ENCODE results near the gene GALNT14.

The GALNT14 gene

DNA sequence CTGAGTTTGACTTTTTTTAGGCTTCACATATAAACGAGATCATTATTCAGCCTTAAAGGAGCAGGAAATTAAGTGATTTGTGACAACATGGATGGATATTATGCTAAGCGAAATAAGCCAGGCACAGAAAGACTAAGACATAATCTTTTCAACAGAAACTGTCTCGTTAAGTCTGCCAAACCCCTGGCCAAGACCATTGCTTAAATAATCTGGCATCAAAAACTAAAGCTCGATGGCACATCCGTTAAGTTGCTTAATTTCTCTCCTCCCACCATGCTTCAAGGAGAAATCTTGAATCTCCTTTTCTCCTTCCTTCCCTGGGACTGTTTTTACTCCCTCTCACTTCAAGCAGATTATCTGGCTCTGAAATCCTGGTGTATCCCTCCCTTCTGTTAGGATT is 140.3 kb downstream of the GALNT14 start:
- ATAC-seq (replicated peaks), result no peak
- Mint-ChIP-seq H3K27me3 (peaks cover 16 to 43% of the 10 kb centered on the region in 2 donors), H3K4me1 (ENCODE audit: low read depth in 2 of 2) (no peaks in the 10 kb centered on the region), H3K27ac (no peak overlapping the region), H3K4me3 (no peak overlapping the region), H3K36me3 (ENCODE audit: insufficient read depth) (no peaks in the 10 kb centered on the region), H3K9me3 (no peaks in the 10 kb centered on the region)
- no peak for DNase-seq

DNA sequence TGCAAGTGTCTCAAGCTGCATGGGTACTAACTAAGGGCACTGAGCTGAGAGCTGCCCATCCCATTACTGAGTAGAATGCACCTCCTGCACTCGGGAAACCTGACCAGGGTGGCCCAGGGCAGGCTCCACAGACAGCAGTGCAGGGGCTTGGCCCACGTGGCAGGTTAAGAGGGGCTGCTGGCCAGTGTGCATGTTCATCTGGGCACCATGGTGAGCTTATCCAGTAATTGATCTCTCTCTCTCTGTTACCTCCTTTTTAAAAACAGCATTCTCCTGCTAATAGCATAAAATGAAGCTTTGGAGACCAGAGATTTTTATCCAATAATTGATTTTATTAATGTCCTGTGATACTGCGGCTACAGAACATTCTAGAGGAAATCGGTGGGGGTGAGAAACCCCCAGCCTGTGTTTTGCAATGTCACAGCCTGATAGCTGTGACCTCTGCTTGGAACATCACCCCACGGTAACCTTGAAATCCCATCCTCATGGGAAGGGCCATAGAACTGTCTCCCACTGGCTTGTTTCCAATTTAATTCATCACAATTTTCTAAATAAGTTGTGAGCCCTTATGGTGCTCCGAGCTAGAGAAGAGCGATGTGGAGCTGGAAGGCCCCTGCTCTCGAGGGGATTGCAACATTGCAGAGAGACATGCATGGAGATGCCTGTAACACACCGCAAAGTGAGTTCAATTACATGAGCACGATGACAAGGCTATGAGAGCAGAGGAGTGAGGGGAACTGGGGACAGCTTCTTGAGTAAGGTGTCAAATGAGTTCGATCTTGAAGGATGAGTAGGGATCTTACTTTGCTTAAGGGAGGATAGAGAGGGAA is 143.8 kb downstream of the GALNT14 start:
- Mint-ChIP-seq H3K4me3 (no peak overlapping the region), H3K36me3 (ENCODE audit: insufficient read depth) (no peaks in the 10 kb centered on the region), H3K27ac (no peak overlapping the region), H3K9me3 (no peaks in the 10 kb centered on the region), H3K27me3 (peaks cover 5 to 20% of the 10 kb centered on the region in 2 donors), H3K4me1 (ENCODE audit: low read depth in 2 of 2) (no peaks in the 10 kb centered on the region)
- ATAC-seq (replicated peaks) (no peak), DNase-seq (no peak)

DNA sequence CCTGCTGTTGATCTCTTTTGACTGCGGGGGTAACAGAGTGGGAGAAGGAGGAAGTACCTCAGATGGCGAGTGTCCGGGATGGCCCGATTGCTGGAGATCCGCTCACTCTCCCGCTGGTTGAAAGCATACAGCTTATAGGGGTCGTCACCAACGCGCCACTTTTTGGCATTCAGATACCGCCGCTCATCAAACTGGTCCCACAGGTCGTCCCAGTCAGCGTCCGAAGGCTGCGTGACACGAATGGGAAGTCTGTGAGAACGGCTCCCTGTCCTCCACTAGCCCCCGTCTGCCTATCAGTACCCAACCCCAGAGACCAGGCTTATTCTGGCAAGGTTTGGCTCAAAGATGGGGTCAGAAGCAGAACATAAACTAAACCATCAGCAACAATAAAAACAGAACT is 145.5 kb downstream of the GALNT14 start:
- ATAC-seq (replicated peaks) (no peak), DNase-seq (no peak)
- Mint-ChIP-seq H3K27me3 (peaks cover 9 to 19% of the 10 kb centered on the region in 2 donors), H3K27ac (no peak overlapping the region), H3K4me3 (no peak overlapping the region), H3K4me1 (ENCODE audit: low read depth in 2 of 2) (no peaks in the 10 kb centered on the region), H3K36me3 (ENCODE audit: insufficient read depth) (no peaks in the 10 kb centered on the region), H3K9me3 (no peaks in the 10 kb centered on the region)

DNA sequence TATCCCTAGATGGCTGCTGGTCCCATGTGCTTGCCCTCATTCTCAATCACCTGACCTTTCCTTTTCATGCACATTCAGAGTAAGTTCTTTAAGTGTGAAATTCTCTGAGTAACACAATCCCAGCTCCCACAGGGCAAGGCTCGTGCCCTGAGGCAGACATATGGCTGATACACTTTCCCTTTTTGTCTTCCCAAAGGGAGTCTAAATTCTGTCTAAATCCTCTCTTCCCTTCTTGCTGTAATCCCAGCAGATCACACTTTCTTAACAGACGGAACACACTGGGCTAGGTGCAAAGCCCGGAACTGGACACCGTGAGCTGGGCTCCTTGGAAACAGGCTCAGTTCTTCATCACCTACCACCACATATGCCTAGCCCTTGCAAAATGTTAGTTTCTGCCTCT is 147.6 kb downstream of the GALNT14 start:
- Mint-ChIP-seq H3K4me3 (no peak overlapping the region), H3K27ac (no peak overlapping the region), H3K27me3 (peaks cover 13% of the 10 kb centered on the region in 2 donors), H3K9me3 (no peaks in the 10 kb centered on the region), H3K4me1 (ENCODE audit: low read depth in 2 of 2) (no peaks in the 10 kb centered on the region), H3K36me3 (ENCODE audit: insufficient read depth) (no peaks in the 10 kb centered on the region)
- DNase-seq (no peak), ATAC-seq (replicated peaks) (no peak)

DNA sequence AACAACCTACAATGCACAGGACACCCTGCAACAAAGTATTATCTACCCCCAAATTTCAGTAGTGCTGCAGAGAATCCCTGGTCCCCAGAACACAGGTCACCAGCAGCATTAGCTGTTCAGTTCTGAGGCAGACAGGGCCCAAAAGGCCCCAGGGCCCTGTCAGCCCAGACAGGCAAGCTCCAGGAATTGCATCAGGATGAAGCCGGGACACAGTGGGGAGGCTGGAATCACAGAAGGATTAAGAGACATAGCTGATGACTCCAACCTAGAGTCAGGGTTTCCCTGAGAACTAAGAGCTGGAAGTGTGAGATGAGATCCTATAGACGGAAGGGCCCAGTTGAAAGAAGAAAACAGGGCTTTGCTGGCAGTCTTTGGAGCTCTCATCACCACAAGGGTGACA is 148.1 kb downstream of the GALNT14 start:
- no peaks in the 10 kb centered on the region for H3K36me3 Mint-ChIP-seq (ENCODE audit: insufficient read depth)

DNA sequence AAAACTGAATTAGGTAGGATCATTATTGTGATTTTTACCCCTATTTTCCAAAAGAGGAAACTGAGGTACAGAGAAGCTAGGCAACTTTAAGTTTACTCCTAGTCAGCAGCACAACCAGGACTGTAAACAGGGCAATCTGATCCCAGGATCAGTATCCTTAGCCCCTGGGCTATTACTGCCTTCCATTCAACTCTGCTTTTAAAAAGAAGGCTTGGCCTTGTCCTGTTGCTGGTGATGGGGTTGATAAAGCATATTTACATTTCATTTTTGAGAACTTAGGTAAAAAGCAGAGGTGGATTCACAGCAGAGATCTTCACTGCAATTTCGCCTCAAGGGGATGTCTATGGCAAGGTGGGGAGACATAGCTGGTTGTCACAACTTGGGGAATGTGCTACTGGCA is 148.5 kb downstream of the GALNT14 start:
- Mint-ChIP-seq H3K36me3 (ENCODE audit: insufficient read depth) (no peaks in the 10 kb centered on the region), H3K27ac (no peak overlapping the region), H3K9me3 (no peaks in the 10 kb centered on the region), H3K4me1 (ENCODE audit: low read depth in 2 of 2) (no peaks in the 10 kb centered on the region), H3K27me3 (peaks cover 21% of the 10 kb centered on the region in 2 donors), H3K4me3 (no peak overlapping the region)
- no peak for ATAC-seq (replicated peaks)
- DNase-seq, result no peak

More for the DNA sequence above, 148.1 kb downstream of the GALNT14 start:
- Mint-ChIP-seq H3K4me1 (ENCODE audit: low read depth in 2 of 2) (no peaks in the 10 kb centered on the region), H3K4me3 (no peak overlapping the region), H3K9me3 (no peaks in the 10 kb centered on the region), H3K27me3 (peaks cover 16 to 18% of the 10 kb centered on the region in 2 donors), H3K27ac (no peak overlapping the region)
- no peak for DNase-seq
- no peak for ATAC-seq (replicated peaks)

DNA sequence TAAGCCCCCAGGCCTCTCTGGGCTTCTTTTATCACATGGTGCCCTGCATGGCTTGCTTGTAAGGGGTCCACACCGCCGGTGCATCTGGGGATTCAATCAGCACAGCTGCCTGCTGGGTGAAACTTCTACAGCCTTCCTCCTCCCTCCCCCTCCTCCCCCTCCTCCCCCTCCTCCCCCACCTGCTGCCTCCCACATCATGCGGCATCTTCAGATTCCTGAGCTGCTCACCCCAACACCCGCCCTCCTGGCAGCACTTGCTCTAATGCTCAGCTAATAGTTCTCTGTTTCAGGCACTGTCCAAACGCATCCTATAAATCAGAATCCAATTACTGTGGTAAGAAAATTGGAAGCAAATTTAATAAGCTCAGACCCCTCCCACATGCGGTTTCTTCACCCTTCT is 150.7 kb downstream of the GALNT14 start:
- Mint-ChIP-seq H3K9me3 (no peaks in the 10 kb centered on the region), H3K4me1 (ENCODE audit: low read depth in 2 of 2) (no peaks in the 10 kb centered on the region), H3K4me3 (no peak overlapping the region), H3K27ac (no peak overlapping the region), H3K27me3 (peaks cover 22 to 37% of the 10 kb centered on the region in 2 donors), H3K36me3 (ENCODE audit: insufficient read depth) (no peaks in the 10 kb centered on the region)
- DNase-seq (no peak), ATAC-seq (replicated peaks) (no peak)

DNA sequence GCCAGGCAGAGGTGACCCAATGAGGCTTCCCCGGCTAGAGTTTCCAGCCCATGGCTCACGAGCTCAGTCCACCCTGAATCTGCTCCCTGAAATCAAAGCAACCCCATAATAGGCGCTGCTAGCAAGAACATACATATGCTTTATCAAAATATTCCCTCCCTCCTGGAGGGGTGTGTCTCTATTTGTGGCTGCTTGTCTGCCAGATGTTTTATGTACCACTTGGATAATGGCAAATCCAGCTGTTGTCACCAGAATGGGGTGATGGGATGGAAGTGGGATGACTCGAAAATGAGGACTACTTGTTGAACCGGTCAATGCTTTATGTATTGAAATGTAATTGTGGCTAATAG is 152.0 kb downstream of the GALNT14 start:
- Mint-ChIP-seq H3K4me3 (no peak overlapping the region), H3K4me1 (ENCODE audit: low read depth in 2 of 2) (no peaks in the 10 kb centered on the region), H3K27me3 (peaks cover 22 to 45% of the 10 kb centered on the region in 2 donors), H3K27ac (no peak overlapping the region), H3K36me3 (ENCODE audit: insufficient read depth) (no peaks in the 10 kb centered on the region), H3K9me3 (no peaks in the 10 kb centered on the region)
- DNase-seq (no peak), ATAC-seq (replicated peaks) (no peak)

DNA sequence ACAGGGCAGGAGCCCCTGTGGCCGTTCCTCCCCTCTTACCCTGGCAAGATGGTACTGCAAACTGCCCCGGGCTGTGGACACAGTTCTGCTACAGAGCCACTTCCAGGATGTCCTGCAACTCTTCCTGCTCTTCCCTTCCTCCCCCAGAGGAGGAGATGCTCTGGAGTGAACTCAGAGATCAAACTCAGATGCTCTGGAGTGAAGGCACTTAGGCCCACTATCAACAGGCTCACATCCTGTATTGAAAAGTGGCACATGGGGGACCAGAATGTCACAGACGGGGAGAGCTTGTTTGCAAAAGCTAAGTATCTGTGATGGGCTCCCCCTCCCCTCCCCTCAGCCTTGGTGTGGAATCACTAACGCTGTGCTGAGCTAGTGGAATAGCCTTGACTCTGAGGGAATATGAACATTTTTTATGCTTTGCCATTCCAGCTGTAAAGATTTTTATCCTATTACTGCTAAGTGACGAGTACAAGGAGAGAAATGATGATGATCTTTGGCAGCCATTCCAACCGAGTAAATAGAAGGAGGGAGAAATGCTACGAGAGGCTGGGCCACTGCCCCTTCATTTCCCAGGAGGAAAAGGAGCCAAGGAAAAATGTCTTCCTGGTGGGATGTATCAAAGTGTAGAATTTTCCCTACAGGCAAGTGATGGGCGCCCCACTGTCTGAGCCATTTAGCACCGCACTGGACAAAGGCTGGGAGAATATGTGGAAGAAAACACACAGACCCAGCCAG is 152.6 kb downstream of the GALNT14 start:
- H3K4me1 Mint-ChIP-seq (ENCODE audit: low read depth in 2 of 2), result no peaks in the 10 kb centered on the region
- H3K27me3 Mint-ChIP-seq, result peaks cover 22 to 49% of the 10 kb centered on the region in 2 donors
- H3K36me3 Mint-ChIP-seq (ENCODE audit: insufficient read depth), result no peaks in the 10 kb centered on the region
- H3K9me3 Mint-ChIP-seq, result no peaks in the 10 kb centered on the region
- no peak for ATAC-seq (replicated peaks)
- no peak overlapping the region for H3K4me3 Mint-ChIP-seq
- H3K27ac Mint-ChIP-seq, result no peak overlapping the region
- DNase-seq, result no peak

DNA sequence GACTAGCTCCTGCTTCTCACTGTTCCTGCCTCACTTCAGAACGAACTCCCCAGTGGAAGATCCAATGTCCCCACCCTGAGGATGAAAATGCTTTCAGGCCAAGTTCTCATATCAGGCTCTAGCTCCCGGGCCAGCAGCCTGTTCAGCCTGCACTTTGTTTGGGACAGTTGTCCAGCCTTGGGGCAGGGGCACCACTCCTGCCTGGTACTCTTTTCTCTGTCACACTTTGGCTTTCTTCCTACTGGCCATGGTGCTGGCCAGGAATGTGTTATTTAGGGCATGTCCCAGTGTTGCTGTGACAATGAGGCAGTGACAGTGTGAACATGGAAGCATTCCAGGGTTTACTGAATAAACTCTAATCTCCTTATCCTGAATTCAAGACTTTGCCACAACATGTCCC is 154.1 kb downstream of the GALNT14 start:
- Mint-ChIP-seq H3K9me3 (no peaks in the 10 kb centered on the region), H3K27me3 (peaks cover 24 to 63% of the 10 kb centered on the region in 2 donors), H3K4me3 (no peak overlapping the region), H3K27ac (no peak overlapping the region), H3K36me3 (ENCODE audit: insufficient read depth) (no peaks in the 10 kb centered on the region), H3K4me1 (ENCODE audit: low read depth in 2 of 2) (no peaks in the 10 kb centered on the region)
- no peak for DNase-seq
- ATAC-seq (replicated peaks), result no peak

DNA sequence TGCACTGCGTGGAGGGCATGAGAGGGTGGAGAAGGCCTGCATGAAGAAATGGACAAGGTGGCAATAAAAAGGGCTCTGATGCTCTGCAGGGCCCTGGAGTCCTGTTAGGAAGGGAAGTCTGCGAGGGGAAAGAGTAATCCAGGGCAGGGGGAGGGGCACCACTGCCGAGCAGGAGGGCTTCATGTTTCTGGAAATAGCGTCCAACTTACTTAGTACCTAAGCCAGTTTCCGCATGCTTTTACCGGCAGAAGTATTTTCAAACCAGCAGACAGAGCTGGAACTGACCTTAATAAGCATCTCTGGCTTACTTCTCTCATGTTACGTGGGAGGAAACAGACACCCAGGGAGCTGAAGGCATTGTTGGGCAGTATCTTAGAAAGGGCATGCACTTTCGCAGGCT is 156.7 kb downstream of the GALNT14 start:
- no peak for ATAC-seq (replicated peaks)
- DNase-seq, result no peak
- no peaks in the 10 kb centered on the region for H3K36me3 Mint-ChIP-seq (ENCODE audit: insufficient read depth)
- H3K9me3 Mint-ChIP-seq, result no peaks in the 10 kb centered on the region
- no peak overlapping the region for H3K27ac Mint-ChIP-seq
- H3K27me3 Mint-ChIP-seq, result peaks cover 35 to 76% of the 10 kb centered on the region in 2 donors
- H3K4me3 Mint-ChIP-seq, result no peak overlapping the region
- no peaks in the 10 kb centered on the region for H3K4me1 Mint-ChIP-seq (ENCODE audit: low read depth in 2 of 2)

DNA sequence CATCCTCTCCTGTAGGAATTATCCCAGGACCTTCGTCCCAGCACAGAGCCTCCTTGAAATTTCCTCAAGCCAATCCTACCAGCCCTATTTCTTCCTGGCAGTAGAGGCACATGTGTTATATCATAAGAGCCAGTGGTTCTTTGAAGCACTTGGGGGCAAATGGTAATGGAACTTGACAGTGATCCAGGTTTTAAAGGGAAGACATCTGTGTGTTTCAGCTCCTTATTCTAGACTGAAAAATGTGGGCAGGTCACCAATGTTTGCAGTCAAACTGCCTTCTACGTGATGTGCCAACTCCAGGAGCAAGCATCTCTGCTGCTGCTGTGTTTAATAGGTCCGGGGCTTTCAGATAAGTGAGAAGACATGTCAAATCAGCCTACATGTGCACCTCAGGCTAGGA is 157.1 kb downstream of the GALNT14 start:
- peaks cover 35 to 73% of the 10 kb centered on the region in 2 donors for H3K27me3 Mint-ChIP-seq
- no peak for ATAC-seq (replicated peaks)
- H3K9me3 Mint-ChIP-seq, result no peaks in the 10 kb centered on the region
- H3K27ac Mint-ChIP-seq, result no peak overlapping the region
- no peak overlapping the region for H3K4me3 Mint-ChIP-seq
- no peaks in the 10 kb centered on the region for H3K4me1 Mint-ChIP-seq (ENCODE audit: low read depth in 2 of 2)
- H3K36me3 Mint-ChIP-seq (ENCODE audit: insufficient read depth), result no peaks in the 10 kb centered on the region
- DNase-seq, result no peak

DNA sequence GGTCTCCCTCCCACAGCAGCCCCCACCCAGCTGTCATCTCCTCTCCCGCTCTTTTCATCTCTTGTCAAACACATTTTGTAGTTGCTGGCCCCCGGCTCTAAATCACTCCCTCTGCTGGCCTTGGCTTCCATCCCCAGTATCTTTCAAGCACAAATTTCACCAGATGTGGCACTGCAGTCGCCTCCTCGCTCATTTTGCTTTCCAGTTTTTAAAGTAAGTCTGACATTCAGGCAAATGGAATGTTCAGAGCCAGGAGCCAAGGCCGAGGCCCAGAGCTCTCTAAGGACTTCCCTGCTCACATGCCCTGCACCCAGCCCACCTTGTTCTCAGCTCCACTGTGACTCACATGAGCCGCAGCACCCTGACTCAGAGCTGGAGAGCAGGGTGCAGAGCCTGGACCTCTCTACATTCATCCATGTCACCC is 158.4 kb downstream of the GALNT14 start:
- H3K9me3 Mint-ChIP-seq, result no peaks in the 10 kb centered on the region
- no peak overlapping the region for H3K4me3 Mint-ChIP-seq
- peaks cover 27 to 62% of the 10 kb centered on the region in 2 donors for H3K27me3 Mint-ChIP-seq
- H3K4me1 Mint-ChIP-seq (ENCODE audit: low read depth in 2 of 2), result no peaks in the 10 kb centered on the region
- DNase-seq (no peak), ATAC-seq (replicated peaks) (no peak)
- no peaks in the 10 kb centered on the region for H3K36me3 Mint-ChIP-seq (ENCODE audit: insufficient read depth)
- H3K27ac Mint-ChIP-seq, result no peak overlapping the region

DNA sequence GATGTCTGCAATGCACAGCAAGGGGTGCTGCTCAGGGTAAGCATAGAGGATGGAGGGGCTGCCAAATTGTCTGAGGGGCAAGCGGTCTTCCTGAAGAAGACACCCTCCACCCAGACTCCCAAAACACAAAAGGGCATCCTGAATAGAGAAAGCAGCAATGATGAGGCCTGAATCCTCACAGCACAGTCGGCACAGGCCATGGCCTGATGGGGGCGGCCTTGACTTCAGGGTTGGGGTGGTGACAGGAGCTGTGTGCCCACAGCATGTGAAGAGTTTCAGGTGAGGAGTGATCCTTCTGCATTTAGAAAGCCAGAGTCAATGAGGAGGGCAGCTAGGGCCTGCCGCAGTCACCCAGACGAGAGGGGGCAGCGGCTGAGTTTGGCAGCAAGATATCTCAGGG is 159.4 kb downstream of the GALNT14 start:
- no peaks in the 10 kb centered on the region for H3K4me1 Mint-ChIP-seq (ENCODE audit: low read depth in 2 of 2)
- ATAC-seq (replicated peaks) (no peak), DNase-seq (no peak)
- H3K27ac Mint-ChIP-seq, result no peak overlapping the region
- H3K4me3 Mint-ChIP-seq, result no peak overlapping the region
- no peaks in the 10 kb centered on the region for H3K36me3 Mint-ChIP-seq (ENCODE audit: insufficient read depth)
- H3K9me3 Mint-ChIP-seq, result no peaks in the 10 kb centered on the region
- H3K27me3 Mint-ChIP-seq, result peaks cover 32 to 52% of the 10 kb centered on the region in 2 donors
